Left hindlimb (tissue), 1 donor: Measurements from ENCODE around the gene NLGN2.
A peak's percentile ranks its signal among the peaks of the same experiment; 100 is the strongest.
"Not testable (repeated sequence)": the region's sequence is repeated elsewhere in the genome, so short reads cannot be mapped to it uniquely, and the experiment has no call there.

Experiments used
- DNase-seq: peaks from one replicate; pipeline ENCODE4 v3.0.0-alpha.2; 2018

NLGN2 gene

DNA sequence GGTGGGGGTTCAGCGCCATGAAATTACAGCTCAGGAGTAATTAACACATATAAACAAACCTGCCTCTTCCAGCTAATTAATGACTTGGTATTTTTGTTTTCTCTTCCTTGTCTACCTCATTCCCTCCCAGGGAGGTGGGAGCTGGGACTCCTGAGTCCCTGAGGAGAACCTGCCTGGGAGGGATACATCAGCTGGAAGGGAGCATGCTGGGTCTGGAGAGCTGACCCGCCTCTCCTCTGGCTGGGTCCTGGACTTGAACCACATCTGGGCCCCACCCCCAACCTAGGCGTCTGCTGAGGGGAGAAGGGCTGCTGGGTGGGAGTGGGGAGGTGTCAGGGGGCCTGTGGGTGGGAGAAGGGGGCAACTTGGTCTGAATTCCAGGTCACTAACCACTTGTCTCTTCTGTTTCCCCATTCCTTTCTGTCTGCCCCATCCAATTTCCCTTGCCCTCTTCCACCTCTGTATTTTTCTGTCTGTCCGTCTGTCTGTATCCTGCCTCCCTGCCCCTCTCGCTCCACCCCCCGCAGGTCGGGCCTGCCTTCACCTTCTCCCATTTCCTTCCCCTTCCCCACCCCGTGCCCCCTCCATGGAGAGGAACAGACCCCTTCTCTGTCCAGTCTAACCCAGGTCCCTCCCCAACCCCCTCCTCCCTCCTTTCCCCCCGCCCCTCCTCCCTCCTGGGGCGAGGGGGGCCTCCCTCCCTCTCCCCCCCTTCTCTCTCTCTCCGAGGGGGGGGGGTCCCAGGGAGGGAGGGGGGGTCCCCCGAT is at the start of gene NLGN2:
Gene NLGN2 (plus strand): TSS at position 361 of the 767 bp plus-strand sequence. CDS start 411 bp downstream, outside the sequence.
- DNase-seq: no peak

DNA sequence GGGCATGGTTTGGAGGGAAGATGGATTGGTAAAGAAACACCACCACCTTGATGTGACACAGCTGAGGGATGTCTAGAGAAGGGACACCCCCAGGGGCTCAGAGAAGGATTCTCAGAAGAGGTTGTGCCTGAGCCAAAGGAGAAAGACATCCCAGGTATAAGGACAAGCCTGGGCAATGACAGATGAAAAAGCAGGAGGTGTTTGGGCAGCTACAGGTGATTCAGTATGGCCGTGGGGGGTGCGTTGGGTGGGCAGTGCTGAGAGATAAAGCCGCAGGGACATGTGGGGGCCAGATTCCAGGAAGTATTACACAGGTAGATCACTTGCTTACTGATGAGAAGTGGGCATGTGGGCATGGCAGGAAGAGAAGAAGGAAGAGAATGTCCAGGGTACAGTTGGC is 45.7 kb upstream of the NLGN2 start:
- no peak for DNase-seq

DNA sequence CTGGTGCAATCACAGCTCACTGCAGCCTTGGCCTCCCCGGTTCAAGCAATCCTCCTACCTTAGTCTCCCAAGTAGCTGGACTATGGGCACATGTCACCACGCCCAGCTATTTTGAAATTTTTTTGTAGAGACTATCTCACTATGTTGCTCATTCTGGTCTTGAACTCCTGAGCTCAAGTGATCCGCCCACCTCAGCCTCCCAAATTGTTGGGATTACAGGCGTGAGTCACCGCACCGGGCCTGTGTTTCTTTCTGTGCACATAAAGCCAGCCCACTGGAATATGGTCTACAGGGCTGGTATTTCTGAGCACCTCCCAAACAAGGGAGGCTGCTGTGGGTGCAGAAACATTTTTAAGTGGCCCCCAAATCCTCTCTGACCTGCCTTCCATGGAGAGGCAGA is 44.3 kb upstream of the NLGN2 start:
- DNase-seq: no peak

DNA sequence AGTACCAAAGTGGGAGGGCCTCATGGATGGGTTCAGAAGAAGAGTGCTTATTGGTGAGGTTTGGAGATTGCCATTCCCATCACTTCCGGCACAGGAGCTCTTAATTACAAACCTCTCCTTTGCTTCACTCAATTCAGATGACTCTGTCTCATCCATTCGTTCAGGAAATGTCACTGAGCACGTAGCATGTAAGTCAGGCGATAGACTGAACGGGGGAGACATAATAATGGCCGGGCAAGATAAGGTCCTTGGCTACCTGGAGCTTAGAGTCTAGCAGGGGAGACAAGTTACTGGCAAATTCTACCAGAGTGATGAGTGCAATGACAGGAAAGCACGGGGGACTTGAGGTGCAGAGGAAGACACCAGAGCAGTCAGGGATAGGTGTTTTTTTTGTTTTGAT is 41.7 kb upstream of the NLGN2 start:
- not testable (repeated sequence) for DNase-seq

DNA sequence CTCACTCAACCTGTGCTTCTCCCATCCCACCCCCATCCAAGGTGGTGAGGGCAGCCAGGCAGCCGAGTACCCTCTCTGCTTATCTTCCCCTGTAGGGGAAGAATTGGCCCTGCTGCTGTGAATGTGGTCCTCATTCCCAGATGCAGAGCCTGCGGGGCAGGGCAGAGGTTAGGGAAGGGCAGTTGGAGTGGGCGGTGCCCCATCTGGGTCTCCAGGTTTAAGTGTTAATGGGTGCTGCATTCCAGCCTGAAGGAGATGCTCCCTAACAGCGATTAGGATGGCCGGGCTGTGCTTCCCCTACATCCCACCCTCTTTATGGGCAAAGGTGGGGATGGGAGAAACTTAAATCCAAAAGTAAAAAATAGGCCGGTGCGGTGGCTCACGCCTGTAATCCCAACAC is 40.6 kb upstream of the NLGN2 start:
- DNase-seq: no peak

DNA sequence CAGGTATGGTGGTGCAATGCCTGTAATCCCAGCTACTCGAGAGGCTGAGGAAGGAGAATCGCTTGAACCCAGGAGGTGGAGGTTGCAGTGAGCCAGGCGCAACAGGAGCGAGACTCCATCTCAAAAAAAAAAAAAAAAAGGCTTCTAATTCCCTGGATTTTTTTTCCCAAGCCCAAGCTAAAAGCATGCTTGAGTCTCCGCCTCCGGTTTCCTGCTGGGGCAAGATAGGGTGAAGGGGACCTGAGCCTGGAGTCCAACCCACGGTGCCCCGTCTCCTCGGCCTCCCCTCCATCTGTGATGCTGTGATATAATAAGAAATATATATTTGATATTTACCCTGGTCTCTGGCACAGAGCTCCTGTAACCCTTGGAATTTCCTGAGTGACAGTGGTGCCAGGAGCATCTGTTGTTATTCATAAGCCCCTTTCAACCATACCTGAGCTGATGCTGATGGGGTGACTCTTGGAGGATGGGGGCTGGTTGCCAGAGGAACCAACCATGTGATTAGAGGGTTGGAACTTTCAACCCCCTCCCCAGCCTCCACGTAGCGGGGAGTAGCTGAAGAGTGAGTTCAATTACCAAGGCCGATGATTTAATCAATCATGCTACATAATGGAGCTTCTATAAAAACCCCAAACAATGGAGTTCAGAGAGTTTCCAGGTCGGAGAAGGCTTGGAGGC is 39.6 kb upstream of the NLGN2 start:
- DNase-seq: no peak

DNA sequence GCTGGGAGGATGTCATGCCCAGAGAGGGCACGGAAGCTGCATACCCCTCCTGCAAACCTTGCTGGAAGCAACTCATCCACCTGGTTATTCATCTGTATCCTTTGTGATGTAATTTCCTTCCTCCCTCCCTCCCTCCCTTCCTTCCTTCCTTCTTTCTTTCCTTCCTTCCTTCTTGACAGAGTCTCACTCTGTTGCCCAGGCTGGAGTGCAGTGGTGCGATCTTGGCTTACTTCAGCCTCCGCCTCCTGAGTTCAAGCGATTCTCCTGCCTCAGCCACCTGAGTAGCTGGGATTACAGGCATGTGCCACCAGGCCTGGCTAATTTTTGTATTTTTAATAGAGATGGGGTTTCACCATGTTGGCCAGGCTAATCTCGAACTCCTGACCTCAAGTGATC is 39.0 kb upstream of the NLGN2 start:
- not testable (repeated sequence) for DNase-seq

DNA sequence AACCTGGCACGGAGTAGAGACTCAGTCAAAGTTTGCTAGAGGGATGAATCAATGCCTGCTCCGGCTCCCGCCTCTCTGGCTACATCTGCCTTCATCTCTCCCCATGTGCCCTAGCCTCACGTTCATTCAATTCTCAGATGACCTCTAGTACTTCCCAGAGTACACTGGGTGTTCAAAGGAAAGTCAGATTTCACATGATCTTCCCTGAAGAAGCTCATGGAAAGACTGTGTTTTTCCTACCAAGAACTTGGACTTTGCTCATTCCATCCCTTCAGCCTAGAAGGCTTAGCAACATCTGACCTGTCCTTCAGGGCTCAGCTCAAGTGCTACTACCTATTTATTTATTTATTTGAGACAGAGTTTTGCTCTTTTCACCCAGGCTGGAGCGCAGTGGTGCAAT is 37.8 kb upstream of the NLGN2 start:
- DNase-seq: no peak

DNA sequence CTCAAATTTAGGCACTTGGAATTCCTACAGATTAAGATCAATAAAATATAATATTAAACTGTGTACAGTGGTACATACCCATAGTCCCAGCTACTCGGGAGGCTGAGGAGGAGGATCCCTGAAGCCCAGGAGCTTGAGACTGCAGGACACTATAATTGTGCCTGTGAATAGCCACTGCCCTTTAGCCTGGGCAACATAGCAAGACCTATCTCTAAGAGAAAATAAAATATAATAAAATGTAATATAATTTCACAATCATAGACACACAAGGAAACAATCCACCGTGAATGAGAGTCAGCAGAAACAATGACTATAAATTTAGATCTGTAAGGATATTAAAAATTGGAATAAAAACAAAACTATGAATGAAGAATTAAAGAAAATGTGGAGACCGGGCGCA is 36.8 kb upstream of the NLGN2 start:
- no peak for DNase-seq

DNA sequence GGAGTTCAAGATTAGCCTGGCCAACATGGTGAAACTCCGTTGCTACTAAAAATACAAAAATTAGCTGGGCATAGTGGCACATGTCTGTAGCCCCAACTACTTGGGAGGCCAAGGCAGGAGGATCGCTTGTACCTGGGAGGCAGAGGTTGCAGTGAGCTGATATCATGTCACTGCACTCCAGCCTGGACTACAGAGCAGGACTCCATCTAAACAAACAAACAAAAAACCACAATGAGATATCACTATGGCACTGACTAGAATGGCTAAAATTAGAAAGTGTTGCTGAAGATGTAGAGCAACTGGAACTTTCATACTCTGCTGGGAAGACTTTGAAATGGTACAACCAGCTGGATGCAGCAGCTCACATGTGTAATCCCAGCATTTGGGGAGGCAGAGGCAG is 33.3 kb upstream of the NLGN2 start:
- DNase-seq: no peak

DNA sequence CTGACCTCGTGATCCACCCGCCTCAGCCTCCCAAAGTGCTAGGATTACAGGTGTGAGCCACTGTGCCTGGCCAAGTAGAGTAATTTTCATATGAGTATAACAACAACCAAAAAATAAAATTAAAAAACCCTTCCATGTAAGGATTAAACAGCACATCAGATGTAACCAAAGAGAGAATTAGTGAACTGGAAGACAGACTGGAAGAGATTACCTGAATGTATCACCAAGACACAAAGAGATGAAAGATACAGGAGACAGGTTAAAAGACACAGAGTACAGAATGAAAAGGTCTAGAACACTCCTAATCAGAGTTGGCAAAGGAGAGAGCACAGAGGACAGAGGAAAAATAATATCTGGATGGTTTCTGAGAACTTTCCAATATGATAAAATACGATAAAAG is 28.5 kb upstream of the NLGN2 start:
- DNase-seq: no peak

DNA sequence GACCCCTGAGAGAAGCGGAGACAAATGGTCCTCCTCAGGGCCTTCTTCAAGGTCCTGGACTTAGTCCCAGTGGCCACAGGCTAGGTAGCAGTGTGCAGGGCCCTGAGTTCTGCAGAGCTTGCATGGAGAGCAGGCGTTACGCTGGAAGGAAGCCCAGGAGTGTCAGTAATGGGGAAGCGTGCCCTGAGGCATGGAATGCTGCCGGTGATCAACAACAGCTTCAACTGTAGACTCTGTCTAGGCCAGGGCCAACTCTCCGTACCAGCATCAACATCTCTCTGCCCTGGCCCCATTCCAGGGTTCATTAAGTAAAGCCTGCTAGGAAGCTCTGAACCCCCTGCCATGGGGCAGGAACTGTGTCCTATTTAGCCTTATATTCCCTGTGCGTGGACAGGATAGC is 27.3 kb upstream of the NLGN2 start:
- peak; percentile 64 for DNase-seq

DNA sequence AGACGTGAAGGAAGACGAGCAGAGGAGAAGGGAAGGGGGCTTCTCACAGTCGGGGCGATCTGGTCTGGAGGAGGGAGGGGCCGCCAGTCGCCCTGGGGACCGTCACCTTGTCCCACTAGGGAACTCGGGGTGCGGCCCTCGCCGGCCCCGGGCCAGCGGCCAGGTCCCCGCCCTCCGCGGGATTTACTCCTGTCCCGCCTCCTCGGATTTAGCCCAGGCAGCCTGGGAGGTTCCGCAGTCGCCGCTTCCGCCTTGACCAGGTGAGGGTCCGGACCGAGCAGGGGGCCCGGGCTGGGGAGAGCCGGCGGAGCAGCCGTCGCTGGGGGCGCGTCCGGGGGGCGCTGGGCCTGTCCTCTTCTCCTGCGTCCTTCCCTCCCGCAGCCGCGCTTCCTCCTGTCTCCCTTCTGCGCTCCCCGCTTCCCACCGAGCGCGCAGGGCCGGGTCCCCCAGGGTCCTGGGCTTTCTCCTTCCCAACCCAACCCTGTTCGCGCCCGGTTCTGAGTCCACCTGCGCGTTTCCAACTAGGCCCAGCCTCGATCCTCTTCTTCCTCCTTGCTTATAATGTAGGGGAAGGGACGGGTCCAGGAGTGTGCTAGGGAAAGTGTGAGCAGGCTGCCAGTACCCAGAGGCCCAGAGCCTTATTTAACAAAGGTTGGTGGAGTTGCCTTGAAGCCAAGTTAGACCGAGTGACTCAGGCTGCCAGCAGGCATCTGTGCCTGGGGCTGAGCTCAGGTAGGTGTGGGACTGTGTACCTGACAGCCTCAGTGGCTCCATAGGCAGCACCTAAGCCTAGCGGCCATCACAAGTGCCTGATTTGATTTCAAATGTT is 26.6 kb upstream of the NLGN2 start, which contains the start of gene TNK1:
Gene TNK1 (plus strand): TSS at position 235 of the 829 bp plus-strand sequence. CDS start 1,838 bp downstream, outside the sequence.
- no peak for DNase-seq

DNA sequence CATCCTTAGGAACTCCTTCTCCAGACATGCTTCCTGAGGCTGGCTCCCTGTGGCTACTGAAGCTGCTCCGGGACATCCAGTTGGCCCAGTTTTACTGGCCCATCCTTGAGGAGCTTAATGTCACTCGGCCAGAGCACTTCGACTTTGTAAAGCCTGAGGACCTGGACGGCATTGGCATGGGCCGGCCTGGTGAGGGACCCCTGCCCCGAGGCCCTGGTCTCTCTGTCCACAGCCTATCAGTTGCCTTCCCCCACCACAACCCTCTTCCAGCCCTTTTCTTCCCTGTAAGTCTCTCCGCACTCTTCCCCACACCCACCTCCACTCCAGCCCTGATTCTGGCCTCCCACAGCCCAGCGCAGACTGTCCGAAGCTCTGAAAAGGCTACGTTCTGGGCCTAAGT is 24.7 kb upstream of the NLGN2 start:
- DNase-seq: no peak

DNA sequence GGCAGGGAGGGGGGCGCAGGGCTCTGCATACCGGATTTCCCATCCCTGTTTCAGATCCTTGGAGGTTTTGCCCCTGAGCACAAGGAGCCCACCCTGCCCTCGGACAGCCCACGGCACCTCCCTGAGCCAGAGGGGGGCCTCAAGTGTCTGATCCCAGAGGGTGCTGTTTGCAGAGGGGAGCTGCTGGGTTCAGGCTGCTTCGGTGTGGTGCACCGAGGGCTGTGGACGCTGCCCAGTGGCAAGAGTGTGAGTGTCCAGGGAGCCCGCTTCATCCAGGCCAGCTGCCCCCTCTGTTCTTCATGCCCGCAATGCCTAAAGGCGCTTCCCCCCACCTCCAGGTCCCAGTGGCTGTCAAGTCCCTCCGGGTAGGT is 24.3 kb upstream of the NLGN2 start:
- no peak for DNase-seq

DNA sequence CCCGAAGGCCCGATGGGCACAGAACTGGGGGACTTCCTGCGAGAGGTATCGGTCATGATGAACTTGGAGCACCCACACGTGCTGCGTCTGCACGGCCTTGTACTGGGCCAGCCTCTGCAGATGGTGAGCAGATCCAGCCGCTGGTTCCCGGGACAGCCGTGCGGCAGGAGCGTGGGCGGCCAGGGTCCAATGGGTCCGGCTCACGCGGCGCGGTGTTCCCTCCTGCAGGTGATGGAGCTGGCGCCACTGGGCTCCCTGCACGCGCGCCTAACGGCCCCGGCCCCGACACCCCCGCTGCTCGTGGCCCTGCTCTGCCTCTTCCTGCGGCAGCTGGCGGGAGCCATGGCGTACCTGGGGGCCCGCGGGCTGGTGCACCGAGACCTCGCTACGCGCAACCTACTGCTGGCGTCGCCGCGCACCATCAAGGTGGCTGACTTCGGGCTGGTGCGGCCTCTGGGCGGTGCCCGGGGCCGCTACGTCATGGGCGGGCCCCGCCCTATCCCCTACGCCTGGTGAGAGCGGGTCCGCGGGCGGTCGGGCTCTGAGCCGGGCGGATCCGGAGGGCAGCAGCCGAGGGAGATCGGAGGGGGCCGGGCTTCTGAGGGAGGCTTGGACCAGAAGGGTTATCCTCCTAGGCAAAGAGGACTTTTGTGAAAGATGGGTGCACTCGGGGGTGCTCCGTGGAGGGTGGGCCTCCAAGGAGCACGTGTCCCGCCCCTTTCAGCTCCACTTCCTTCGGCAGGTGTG is 23.7 kb upstream of the NLGN2 start:
- DNase-seq: peak; percentile 61

DNA sequence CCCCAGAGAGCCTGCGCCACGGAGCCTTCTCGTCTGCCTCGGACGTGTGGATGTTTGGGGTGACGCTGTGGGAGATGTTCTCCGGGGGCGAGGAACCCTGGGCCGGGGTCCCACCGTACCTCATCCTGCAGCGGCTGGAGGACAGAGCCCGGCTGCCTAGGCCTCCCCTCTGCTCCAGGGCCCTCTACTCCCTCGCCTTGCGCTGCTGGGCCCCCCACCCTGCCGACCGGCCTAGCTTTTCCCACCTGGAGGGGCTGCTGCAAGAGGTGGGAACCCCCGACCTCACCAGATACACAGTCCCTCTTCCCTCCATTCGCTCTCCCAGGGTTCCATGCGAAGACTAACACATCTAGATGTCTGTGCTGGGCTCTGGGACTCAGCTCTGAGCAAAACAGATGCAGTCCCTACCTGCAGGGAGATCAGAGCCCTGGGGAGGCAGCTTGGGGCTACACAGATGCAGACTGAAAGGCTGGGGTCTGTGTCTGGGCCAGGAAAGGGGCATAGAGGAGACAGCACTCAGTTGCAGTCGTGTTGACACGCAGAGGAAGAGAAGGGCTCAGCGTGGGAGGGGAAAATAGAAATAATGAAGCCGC is 23.1 kb upstream of the NLGN2 start:
- DNase-seq: no peak

DNA sequence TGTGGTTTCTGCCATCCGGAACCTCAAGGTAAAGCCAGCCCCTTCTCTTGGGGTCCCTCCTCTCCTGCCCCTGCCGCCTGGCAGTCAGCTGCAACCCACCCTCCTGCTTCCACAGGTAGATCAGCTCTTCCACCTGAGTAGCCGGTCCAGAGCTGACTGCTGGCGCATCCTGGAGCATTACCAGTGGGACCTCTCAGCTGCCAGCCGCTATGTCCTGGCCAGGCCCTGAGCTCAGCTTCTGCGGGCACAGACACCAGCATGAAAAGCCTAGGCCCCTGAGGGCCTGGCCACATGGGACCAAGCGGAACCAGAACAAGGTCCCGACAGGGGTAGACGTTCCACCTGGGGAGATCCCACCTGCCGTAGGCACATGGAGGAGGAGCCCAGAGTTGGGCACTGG is 18.8 kb upstream of the NLGN2 start:
- DNase-seq: no peak

DNA sequence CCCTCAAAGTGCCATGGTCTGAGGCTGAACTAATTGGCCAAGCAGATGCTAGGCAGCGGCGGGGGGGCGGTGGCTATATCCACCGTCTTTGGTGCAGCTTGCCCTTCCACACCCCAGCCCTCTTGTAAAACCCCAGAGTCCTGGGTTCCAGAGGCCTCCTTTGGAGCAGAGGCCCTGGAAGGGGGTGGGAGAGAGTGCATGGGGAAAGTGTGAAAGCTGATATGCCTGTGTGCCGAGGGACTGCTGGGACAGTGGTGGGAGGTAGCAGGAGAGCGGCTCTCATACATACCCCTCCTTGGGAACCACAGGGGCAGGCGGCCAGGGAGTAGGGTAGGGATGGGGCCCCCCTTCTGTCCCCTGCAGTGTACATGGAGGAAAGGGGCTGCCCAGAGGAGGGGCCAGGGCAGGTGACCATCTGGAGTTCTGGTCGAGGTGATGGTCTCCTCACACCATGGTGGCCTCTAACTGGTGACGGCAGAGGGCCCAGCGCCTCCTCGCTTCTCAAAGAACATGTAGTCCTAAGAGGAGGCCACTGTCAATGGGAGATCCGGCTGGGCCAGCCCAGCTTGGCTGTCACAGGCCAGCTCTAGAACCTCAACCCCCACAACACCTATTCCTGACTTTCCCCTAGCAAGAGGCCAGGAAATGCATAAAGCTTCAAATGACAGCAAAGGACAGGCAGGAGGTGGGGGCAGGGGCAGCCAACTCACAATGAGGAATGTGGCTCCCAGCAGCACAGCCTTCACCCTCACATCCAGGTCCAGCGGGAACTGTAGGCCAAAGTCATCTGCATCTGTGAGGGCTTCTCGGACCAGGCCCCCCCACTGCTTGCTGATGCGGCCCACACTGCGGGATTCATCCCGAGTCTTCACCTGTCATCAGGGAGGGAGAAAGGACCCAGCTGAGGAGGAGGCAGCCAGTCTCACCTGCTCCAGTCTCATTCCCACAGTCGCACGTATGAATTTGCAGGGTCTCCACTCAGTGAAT is 17.4 kb upstream of the NLGN2 start:
- DNase-seq: no peak

DNA sequence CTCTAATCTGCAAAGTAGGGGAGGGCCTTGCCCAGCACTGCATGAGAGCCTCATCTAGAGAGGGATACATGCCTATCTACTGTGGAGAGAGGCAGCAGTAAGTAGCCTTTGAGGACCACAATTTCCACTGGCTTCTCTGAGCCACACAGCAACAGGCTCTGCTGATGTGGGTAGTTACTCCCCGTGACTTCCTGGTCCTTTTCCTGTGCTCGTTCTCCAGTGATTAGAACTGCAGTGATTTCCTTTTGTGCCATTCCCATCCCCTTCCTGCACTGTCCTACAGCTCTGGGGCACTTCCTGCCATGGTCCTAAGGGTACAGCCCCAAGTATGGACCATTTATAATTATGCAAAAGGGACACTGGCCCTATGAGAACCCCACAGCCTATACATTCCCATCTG is 16.3 kb upstream of the NLGN2 start:
- DNase-seq: no peak
